Activated CD8-positive, alpha-beta T cell treated with anti-CD3 and anti-CD28 coated beads, Interleukin-2, amount 10 ng/mL, durations not matched to agents 7 days and 5 days (primary cell): Measurements from ENCODE around the gene TRIM52. TPM values are rescaled to one million over a fixed set of nuclear protein-coding genes. Genes with fewer than 3 reads are reported as not detected.
A peak's percentile ranks its signal among the peaks of the same experiment; 100 is the strongest.

Experiments
- ATAC-seq: fragments of 150-1000 bp; cut with Tn5 transposase; one replicate; pipeline ENCODE4 v1.10.0; 2021; ENCODE audit warnings: moderate library complexity
- CTCF ChIA-PET: fragments of 350-600 bp; sonication (Branson Sonifier 250); formaldehyde crosslinking; loops from one replicate; lab custom pipeline; 2021; ENCODE audit warnings: antibody characterized with exemption; lab: Charles Lee
- POLR2A ChIA-PET: fragments of 350-600 bp; sonication (Branson Sonifier 250); formaldehyde crosslinking; loops from one replicate; lab custom pipeline; 2021; ENCODE audit warnings: antibody characterized with exemption; lab: Charles Lee
- DNase-seq: peaks from one replicate; pipeline ENCODE4 v3.0.0-alpha.2; 2020
- H3K27ac Mint-ChIP-seq: one replicate; pipeline ENCODE4 v1.8.0; 2021; ENCODE audit warnings: mild to moderate bottlenecking, mixed read lengths
- H3K27me3 Mint-ChIP-seq: one replicate; pipeline ENCODE4 v1.8.0; 2021; ENCODE audit warnings: low read depth, mixed read lengths
- H3K36me3 Mint-ChIP-seq: one replicate; pipeline ENCODE4 v1.8.0; 2021; ENCODE audit warnings: low read depth, mixed read lengths
- H3K4me1 Mint-ChIP-seq: one replicate; pipeline ENCODE4 v1.8.0; 2021; ENCODE audit warnings: low read depth, mixed read lengths
- H3K4me3 Mint-ChIP-seq: one replicate; pipeline ENCODE4 v1.8.0; 2021; ENCODE audit warnings: mild to moderate bottlenecking, mixed read lengths
- H3K9me3 Mint-ChIP-seq: one replicate; pipeline ENCODE4 v1.8.0; 2022; ENCODE audit warnings: mixed read lengths; ENCODE audit not compliant: insufficient read depth
- total RNA-seq, 2 experiments: library from RNA; stranded (reverse); gene quantifications; one replicate each; pipeline ENCODE4 v1.2.3, GENCODE V29; 2021

TRIM52 gene
- total RNA-seq, 2 experiments from 2014 or later = 22.4 to 23.2 TPM

DNA sequence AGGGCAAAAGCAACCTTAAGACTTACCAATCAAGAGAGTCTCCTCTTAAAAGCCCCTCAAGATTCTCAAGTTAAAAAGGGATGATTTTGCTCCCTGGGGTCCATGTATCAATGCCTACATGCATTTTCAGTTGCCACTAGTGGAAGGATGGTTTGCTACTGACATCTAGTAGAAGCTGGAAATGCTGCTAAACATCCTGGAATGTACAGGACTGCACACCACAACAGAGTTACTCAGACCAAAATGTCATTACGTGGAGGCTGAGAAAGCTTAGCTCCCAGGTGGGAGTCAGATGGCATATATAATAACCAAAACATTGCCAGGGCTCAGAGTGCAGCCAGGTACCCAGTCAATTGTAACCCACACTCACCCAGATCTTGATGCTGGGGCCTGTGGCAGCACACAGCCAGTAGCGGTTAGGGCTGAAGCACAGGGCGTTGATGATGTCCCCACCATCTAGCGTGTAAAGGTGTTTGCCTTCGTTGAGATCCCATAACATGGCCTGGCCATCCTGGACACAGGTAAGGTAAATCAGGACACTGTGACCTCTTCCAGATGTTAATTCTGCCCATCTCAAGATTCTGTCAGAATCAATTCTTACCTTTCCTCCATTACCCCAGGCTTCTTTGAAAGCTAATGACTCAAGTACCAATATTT is 23.1 kb downstream of the TRIM52 start:
- Mint-ChIP-seq H3K27ac (peak overlapping the region; percentile 6), H3K9me3 (no peaks in the 10 kb centered on the region), H3K4me1 (peaks cover 40% of the 10 kb centered on the region), H3K36me3 (peaks cover 89% of the 10 kb centered on the region), H3K27me3 (no peaks in the 10 kb centered on the region), H3K4me3 (peak overlapping the region; percentile 12)
- ATAC-seq (no peak), DNase-seq (no peak)
- POLR2A ChIA-PET = interaction anchor here (0.8 to 11.1 kb wide), 2 partner anchors 12 to 47 kb away, joined by 4 to 157 read pairs; partner anchors contain the start of gene TRIM41
- CTCF ChIA-PET = interaction anchor here (1.0 to 1.8 kb wide), 3 partner anchors 13 to 65 kb away, joined by 3 to 4 read pairs (median 3); no protein-coding TSS in a partner anchor

DNA sequence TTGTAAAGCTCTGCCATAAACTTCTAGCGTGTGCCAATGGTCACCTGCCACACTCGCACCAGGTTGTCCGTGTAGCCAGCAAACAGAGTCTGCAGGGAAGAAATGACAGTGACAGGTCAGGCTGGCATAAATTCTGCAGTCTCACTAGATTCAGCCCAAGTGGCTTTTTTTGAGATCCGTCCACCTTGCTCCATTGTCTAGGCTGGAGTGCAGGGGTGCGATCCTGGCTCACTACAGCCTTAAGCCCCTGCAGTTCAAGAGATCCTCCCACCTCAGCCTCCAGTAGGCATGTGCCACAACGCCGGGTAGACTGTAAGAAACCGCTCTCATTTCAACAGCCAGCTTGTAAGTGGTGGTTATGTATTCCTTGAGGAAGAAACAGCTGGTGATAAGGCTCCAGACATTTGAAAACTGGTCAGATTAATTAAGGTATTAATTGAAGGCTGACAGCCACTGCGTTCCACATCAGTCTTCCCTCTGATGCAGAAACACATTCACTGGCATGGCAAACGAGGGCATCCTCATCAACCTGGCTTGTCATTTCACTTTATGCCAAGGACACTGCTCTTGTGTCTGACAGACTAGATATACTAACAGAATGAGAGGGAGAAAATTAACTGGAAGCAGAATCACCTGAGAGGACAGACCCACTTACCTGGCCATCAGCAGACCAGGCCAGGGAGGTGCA is 23.8 kb downstream of the TRIM52 start:
- no peaks in the 10 kb centered on the region for H3K9me3 Mint-ChIP-seq
- peaks cover 39% of the 10 kb centered on the region for H3K4me1 Mint-ChIP-seq
- no peak overlapping the region for H3K4me3 Mint-ChIP-seq
- POLR2A ChIA-PET = interaction anchor here (1.0 to 11.1 kb wide), 3 partner anchors 9 to 49 kb away, joined by 3 to 157 read pairs (median 3); partner anchors contain the start of gene TRIM41
- CTCF ChIA-PET = interaction anchor here (1.1 to 1.8 kb wide), 2 partner anchors 12 to 64 kb away, joined by 3 to 4 read pairs; no protein-coding TSS in a partner anchor
- DNase-seq (no peak), ATAC-seq (no peak)
- peak overlapping the region; percentile 6 for H3K27ac Mint-ChIP-seq
- no peaks in the 10 kb centered on the region for H3K27me3 Mint-ChIP-seq
- H3K36me3 Mint-ChIP-seq = peaks cover 84% of the 10 kb centered on the region

GRCh38 chr5:181236471-181236870 is 24.5 kb downstream of the TRIM52 start:
- H3K27ac Mint-ChIP-seq = no peak overlapping the region
- peaks cover 83% of the 10 kb centered on the region for H3K36me3 Mint-ChIP-seq
- CTCF ChIA-PET = interaction anchor here (1.8 kb wide), 1 partner anchor 11 kb away, joined by 4 read pairs; no protein-coding TSS in a partner anchor
- H3K27me3 Mint-ChIP-seq = no peaks in the 10 kb centered on the region
- no peak for ATAC-seq
- POLR2A ChIA-PET = interaction anchor here (1.0 to 11.1 kb wide), 3 partner anchors 9 to 48 kb away, joined by 3 to 157 read pairs (median 3); partner anchors contain the start of gene TRIM41
- no peaks in the 10 kb centered on the region for H3K9me3 Mint-ChIP-seq
- DNase-seq = no peak
- H3K4me1 Mint-ChIP-seq = peaks cover 33% of the 10 kb centered on the region
- no peak overlapping the region for H3K4me3 Mint-ChIP-seq

GRCh38 chr5:181235689-181236366 is 25.1 kb downstream of the TRIM52 start:
- ChIA-PET POLR2A (interaction anchor here (1.0 to 11.1 kb wide), 8 partner anchors 7 to 47 kb away, joined by 3 to 157 read pairs (median 6); partner anchors contain the start of genes RACK1 and TRIM41), CTCF (interaction anchor here (0.7 to 1.8 kb wide), 3 partner anchors 11 to 28 kb away, joined by 3 to 4 read pairs (median 3); no protein-coding TSS in a partner anchor)
- H3K27ac Mint-ChIP-seq = no peak overlapping the region
- no peak for ATAC-seq
- H3K36me3 Mint-ChIP-seq = peaks cover 81% of the 10 kb centered on the region
- H3K4me3 Mint-ChIP-seq = no peak overlapping the region
- H3K4me1 Mint-ChIP-seq = peaks cover 27% of the 10 kb centered on the region
- H3K27me3 Mint-ChIP-seq = no peaks in the 10 kb centered on the region
- no peaks in the 10 kb centered on the region for H3K9me3 Mint-ChIP-seq
- no peak for DNase-seq

DNA sequence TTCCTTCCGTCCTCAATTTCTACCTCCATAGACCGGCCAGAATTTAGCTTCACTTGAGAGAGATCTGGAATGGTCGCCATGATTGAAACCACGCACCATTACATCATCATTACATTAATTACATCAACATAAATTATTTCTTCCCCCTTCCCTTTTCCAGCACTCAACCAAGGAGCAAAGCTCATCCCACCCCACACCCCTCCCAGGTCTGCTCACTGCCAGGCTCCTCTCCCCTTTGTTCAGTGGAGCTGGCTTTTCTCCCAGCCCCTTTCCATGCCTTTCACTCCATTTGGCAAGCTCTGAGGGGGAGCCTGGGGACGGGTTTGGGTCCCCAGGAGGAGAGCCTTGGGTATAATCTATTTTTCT is 25.6 kb downstream of the TRIM52 start:
- no peak overlapping the region for H3K27ac Mint-ChIP-seq
- H3K4me1 Mint-ChIP-seq = peaks cover 26% of the 10 kb centered on the region
- ChIA-PET POLR2A (interaction anchor here (1.2 to 5.1 kb wide), 5 partner anchors 7 to 26 kb away, joined by 3 to 30 read pairs (median 8); partner anchors contain the start of genes RACK1 and TRIM41), CTCF (interaction anchor here (0.7 to 1.4 kb wide), 3 partner anchors 9 to 27 kb away, joined by 3 to 4 read pairs (median 3); no protein-coding TSS in a partner anchor)
- H3K27me3 Mint-ChIP-seq = no peaks in the 10 kb centered on the region
- H3K9me3 Mint-ChIP-seq = no peaks in the 10 kb centered on the region
- H3K4me3 Mint-ChIP-seq = no peak overlapping the region
- ATAC-seq (no peak), DNase-seq (no peak)
- H3K36me3 Mint-ChIP-seq = peaks cover 81% of the 10 kb centered on the region

- Mint-ChIP-seq H3K27me3 (no peaks in the 10 kb centered on the region), H3K4me3 (no peak overlapping the region), H3K36me3 (peaks cover 82% of the 10 kb centered on the region), H3K27ac (no peak overlapping the region), H3K4me1 (peaks cover 27% of the 10 kb centered on the region), H3K9me3 (no peaks in the 10 kb centered on the region)
- peak; percentile 6 for ATAC-seq
- ChIA-PET POLR2A (interaction anchor here (1.2 to 5.1 kb wide), 6 partner anchors 8 to 27 kb away, joined by 3 to 30 read pairs (median 6); partner anchors contain the start of genes RACK1 and TRIM41), CTCF (interaction anchor here (0.7 to 1.4 kb wide), 4 partner anchors 8 to 28 kb away, joined by 3 to 4 read pairs (median 3); no protein-coding TSS in a partner anchor)
- no peak for DNase-seq
Measured at GRCh38 chr5:181234455-181235306, 26.3 kb downstream of the TRIM52 start.

- ChIA-PET CTCF (interaction anchor here (0.8 to 1.4 kb wide), 2 partner anchors 8 to 27 kb away, joined by 3 to 4 read pairs; no protein-coding TSS in a partner anchor), POLR2A (interaction anchor here (1.4 to 5.1 kb wide), 5 partner anchors 8 to 23 kb away, joined by 3 to 30 read pairs (median 8); partner anchors contain the start of genes RACK1 and TRIM41)
- peak; percentile 10 for ATAC-seq
- Mint-ChIP-seq H3K36me3 (peaks cover 82% of the 10 kb centered on the region), H3K4me3 (no peak overlapping the region), H3K9me3 (no peaks in the 10 kb centered on the region), H3K27me3 (no peaks in the 10 kb centered on the region), H3K4me1 (peaks cover 28% of the 10 kb centered on the region), H3K27ac (no peak overlapping the region)
- DNase-seq = no peak
Measured at GRCh38 chr5:181233801-181234454, 27.0 kb downstream of the TRIM52 start.

DNA sequence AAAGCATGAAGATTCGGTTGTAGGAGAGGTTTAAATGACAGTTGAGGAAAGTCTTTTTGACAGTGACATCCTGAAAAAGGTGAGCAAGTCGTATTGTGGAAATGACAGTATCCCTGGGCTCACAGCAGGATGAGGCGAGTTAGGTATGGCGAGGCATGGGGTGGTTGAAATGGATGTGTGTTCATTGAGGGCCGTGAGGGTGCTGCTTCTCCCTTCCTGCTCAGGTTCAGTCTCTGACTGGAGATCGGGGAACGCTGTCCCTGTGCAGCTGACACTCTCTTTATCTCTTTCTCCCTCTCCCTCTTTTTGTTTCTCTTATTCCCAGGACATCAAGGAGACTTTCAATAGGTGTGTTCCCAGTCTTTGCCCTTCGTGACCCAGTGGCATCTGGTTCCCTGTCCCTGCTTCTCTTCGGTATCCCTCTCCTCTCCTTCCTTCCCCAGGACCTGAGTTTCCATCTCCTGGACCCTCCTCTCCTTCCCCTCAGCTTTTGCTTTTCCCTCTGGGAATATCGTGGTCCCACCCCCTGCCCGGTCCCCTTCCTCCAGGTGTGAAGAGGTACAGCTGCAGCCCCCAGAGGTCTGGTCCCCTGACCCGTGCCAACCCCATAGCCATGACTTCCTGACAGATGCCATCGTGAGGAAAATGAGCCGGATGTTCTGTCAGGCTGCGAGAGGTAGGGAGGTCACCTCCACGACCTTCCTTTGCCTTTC is 27.7 kb downstream of the TRIM52 start:
- Mint-ChIP-seq H3K9me3 (no peaks in the 10 kb centered on the region), H3K4me1 (peaks cover 24% of the 10 kb centered on the region), H3K27me3 (no peaks in the 10 kb centered on the region), H3K27ac (peak overlapping the region; percentile 30), H3K4me3 (no peak overlapping the region), H3K36me3 (peaks cover 76% of the 10 kb centered on the region)
- DNase-seq (no peak), ATAC-seq (no peak)
- POLR2A ChIA-PET = interaction anchor here (0.9 to 5.1 kb wide), 4 partner anchors 9 to 24 kb away, joined by 3 to 30 read pairs (median 12); partner anchors contain the start of genes RACK1 and TRIM41
- CTCF ChIA-PET = no interaction called here

- Mint-ChIP-seq H3K27ac (peak overlapping the region; percentile 66), H3K9me3 (no peaks in the 10 kb centered on the region), H3K4me1 (peaks cover 19% of the 10 kb centered on the region), H3K36me3 (peaks cover 72% of the 10 kb centered on the region), H3K27me3 (no peaks in the 10 kb centered on the region), H3K4me3 (no peak overlapping the region)
- no peak for DNase-seq
- CTCF ChIA-PET = no interaction called here
- POLR2A ChIA-PET = interaction anchor here (0.9 to 5.1 kb wide), 2 partner anchors 9 to 10 kb away, joined by 3 to 30 read pairs; partner anchors contain the start of genes RACK1 and TRIM41
- ATAC-seq = no peak
Measured at GRCh38 chr5:181232593-181232992, 28.4 kb downstream of the TRIM52 start.
